Sciatic nerve (tissue), 2 donors: Measurements from ENCODE around the gene RNF213. TPM values are rescaled to one million over a fixed set of nuclear protein-coding genes. Genes with fewer than 3 reads are reported as not detected.
A peak's percentile ranks its signal among the peaks of the same experiment; 100 is the strongest.
"Not testable (repeated sequence)": the region's sequence is repeated elsewhere in the genome, so short reads cannot be mapped to it uniquely, and the experiment has no call there.

Experiments
- ATAC-seq: fragments of 200-7000 bp; cut with Tn5 transposase; one replicate; pipeline ENCODE4 v1.9.1; 2020; ENCODE audit warnings: mild to moderate bottlenecking, moderate library complexity
- DNase-seq: peaks from one replicate; pipeline ENCODE4 v3.0.0-alpha.2; 2020; ENCODE audit warnings: low spot score
- intact Hi-C: fragments of 100-400 bp; cut with DNase I; formaldehyde crosslinking; loops from one replicate; pipeline ENCODE4 v1.14.2; 2022
- total RNA-seq: library from RNA; stranded (reverse); fragmentation: NEBNext Ultra II Directional; extraction: Animal tissue kit (Norgen Biotek cat#: 25700); gene quantifications from one replicate; pipeline ENCODE4 v1.2.1, GENCODE V29; 2021
- donor health status: DM: no; HTN: no; CAD: no.
- donor health status: DM: no; HTN: no; CAD: no.

Gene RNF213
- total RNA-seq, 1 donor from 2014 or later: 178 TPM

- no peak for ATAC-seq
- intact Hi-C loops: no loop called here
- no peak for DNase-seq
These were observed 13.1 kb upstream of the RNF213 start for GRCh38 chr17:80247561-80247960.

DNA sequence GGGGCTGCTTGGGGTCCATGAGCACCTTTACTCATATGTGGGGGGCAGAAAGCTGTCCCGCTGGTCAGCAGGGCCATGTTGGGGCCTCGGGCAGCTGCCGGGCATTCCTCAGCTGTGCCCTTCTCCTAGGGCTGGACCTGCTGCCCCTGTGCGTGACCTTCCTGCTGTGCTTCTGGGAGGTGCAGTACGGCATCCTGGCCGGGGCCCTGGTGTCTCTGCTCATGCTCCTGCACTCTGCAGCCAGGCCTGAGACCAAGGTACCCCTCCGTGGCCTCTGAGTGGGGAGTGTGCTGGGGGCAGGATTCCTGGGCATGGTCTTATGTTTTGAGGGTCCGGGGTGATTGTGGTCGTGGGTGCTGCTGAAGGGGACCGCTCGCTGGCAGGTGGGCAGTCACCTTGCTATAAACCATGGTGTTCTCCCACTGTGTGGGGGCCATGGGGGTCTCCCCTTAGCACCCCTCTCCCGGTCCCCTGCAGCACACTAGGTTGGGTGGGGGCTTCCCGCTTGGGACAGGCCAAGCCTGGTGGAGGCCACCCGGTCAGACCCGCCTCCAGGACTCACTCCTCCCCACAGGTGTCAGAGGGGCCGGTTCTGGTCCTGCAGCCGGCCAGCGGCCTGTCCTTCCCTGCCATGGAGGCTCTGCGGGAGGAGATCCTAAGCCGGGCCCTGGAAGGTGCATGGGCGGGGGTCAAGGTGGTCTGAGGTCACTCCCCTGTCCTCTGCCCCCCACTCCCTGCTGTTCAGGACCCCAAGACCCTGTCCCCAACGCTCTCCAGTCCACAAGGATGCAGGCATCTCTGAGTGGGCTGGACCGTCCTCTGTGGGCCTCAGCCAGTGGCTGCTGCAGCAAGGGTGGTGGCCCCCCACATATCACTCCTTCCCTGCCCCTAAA, 12.4 kb upstream of the RNF213 start:
- ATAC-seq (no peak), DNase-seq (no peak)
- intact Hi-C loops: no loop called here

GRCh38 chr17:80248894-80249710, 11.6 kb upstream of the RNF213 start:
- DNase-seq (no peak), ATAC-seq (no peak)
- intact Hi-C loops: no loop called here

- ATAC-seq: no peak
- no peak for DNase-seq
- intact Hi-C loops: no loop called here
These were observed 8.7 kb upstream of the RNF213 start for GRCh38 chr17:80251966-80252365.

DNA sequence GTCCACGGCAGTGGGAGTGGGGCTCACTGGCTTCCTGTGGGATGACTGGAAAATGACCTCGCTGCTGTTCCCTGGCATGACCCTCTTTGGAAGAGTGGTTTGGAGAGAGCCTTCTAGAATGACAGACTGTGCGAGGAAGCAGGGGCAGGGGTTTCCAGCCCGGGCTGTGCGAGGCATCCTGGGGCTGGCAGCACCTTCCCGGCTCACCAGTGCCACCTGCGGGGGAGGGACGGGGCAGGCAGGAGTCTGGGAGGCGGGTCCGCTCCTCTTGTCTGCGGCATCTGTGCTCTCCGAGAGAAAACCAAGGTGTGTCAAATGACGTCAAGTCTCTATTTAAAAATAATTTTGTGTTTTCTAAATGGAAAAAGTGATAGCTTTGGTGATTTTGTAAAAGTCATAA, 7.8 kb upstream of the RNF213 start:
- no peak for ATAC-seq
- DNase-seq: no peak
- intact Hi-C loops: no loop called here

GRCh38 chr17:80253631-80254395, 6.8 kb upstream of the RNF213 start:
- intact Hi-C loops: no loop called here

GRCh38 chr17:80254396-80255251, 6.0 kb upstream of the RNF213 start:
- no peak for ATAC-seq
- DNase-seq: no peak
- intact Hi-C loops: no loop called here

More at GRCh38 chr17:80253631-80254395, 6.8 kb upstream of the RNF213 start:
- no peak for DNase-seq
- ATAC-seq: no peak

- ATAC-seq (no peak), DNase-seq (no peak)
- intact Hi-C loops: no loop called here
These were observed 4.7 kb upstream of the RNF213 start for GRCh38 chr17:80256034-80256350.

GRCh38 chr17:80257716-80258213, 2.9 kb upstream of the RNF213 start:
- DNase-seq: no peak
- intact Hi-C loops: no loop called here
- no peak for ATAC-seq

GRCh38 chr17:80258296-80258695, 2.4 kb upstream of the RNF213 start:
- DNase-seq, ATAC-seq, intact Hi-C loops: not testable (repeated sequence)

DNA sequence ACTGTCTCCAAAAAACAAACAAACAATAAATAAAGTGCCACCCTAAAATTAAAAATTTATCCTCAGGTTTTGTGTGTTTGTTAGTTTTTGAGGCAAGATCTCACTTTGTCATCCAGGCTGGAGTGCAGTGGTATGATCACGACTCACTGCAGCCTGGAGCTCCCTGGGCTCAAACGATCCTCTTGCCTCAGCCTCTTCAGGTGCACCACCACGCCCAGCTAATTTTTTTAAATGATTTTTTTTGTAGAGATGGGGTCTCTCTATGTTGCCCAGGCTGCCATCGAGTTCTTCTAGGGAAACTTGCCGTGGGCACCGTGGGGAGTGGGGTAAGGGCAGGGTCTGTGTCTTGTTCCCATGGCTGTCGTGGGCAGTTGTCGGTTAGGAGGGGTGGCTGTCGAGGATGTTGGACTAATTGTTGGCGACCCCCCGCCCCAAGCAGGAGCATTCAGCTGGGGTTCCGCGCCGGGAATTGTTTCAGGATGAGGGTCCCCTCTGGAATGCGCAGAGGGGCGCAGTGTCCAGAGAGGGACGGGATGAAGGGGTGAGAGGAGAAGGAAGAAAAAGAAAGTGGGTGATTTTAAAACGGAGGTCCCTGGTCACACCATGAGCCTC, 1.1 kb upstream of the RNF213 start:
- DNase-seq (no peak), ATAC-seq (no peak)
- intact Hi-C loops: no loop called here

DNA sequence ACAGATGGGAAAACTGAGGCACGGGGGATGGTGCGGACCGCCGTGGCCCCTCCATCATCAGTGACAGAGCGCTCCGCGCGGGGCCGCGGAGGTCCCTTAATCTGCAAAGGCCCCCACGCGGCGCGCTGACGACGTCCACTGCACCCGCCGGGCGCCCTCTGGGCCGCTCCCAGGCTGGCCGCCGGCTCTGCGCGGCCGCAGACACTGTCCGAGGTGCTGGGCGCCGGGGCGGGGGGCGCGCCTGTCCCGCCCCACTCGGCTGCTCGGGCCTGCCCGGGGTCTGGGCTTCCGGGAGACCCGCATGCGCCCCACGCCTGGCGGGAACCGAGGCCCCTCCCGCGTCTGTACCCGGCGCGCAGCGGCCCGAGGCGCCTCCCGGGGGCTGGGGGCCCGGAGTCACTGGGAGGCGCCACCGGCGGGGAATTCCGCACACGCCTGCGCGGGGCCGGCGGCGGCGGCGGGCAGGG, 550 bp upstream of the RNF213 start:
- DNase-seq (peak; percentile 82), ATAC-seq (peak; percentile 57)

DNA sequence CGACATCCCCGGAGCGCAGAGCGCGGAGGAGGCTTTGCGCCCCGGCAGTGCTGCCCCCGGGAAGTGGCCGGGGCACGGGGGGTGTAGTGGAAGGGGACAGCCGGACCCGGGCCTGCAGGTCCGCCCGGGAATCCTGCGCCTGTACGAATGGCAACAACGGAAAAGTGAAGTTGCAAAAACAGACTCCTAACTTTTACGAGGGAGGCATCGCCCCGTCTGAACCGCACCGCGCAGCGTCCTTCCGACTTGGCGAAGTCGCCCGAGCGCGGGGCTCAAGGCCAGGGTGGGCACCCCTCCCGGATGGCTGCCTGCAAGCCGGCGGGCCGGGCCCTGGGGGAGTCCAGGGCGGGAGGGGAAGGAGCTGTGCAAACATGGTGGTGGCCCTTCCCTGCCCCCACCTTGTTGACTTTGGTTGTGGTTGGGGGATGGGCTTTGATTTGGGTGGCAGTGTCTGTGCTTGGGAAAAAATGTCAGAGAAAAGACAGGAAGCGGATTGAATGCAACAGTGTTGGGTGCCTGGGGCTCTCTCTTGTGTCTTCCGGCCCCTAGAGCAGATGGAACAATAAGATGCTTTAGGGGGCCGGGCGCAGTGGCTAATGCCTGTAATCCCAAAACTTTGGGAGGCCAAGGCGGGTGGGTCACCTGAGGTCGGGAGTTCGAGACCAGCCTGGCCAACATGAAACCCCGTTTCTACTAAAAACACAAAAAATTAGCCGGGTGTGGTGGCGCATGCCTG, 675 bp downstream of the RNF213 start:
- peak; percentile 78 for DNase-seq
- intact Hi-C loops: no loop called here
- ATAC-seq: peak; percentile 50

More for the DNA sequence above, 550 bp upstream of the RNF213 start:
- intact Hi-C loops: no loop called here

DNA sequence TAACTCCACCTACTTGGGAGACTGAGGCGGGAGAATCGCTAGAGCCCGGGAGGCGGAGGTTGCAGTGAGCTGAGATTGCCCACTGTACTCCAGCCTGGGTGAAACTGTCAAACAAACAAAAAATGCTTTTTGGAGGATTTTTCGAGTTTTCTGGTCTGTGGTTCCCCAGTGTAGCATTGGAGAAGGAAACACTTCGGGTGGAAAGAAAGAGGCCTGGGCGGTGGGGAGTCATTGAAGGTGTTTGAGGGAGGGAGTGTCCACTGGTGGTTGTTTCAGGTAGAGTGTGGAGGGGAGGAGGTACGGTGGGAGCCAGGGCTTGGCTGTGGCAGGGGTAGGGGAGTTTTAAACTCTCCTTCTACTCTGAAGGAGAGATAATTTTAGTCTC, 1.2 kb downstream of the RNF213 start:
- intact Hi-C loops: no loop called here
- ATAC-seq (no peak), DNase-seq (no peak)

DNA sequence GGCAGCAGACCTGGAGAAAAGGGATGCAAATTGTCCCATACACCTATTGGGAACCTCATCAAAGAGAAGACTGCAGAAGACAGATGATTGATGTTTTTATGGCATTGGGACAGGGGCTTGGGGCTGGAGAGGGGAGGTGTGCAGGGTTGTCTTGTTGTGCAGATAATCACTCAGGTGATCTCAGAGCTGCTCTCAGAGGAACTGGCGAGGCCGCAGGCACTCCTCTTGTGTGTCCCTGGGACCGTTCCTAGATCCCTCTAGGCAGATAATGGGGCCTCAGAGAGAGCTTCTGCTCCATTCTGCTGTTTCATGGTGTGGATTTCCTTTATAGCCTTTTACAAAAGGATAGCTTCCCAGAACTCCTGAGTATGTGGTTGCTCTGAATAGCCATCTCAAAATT, 1.6 kb downstream of the RNF213 start:
- ATAC-seq (no peak), DNase-seq (no peak)
- intact Hi-C loops: no loop called here

DNA sequence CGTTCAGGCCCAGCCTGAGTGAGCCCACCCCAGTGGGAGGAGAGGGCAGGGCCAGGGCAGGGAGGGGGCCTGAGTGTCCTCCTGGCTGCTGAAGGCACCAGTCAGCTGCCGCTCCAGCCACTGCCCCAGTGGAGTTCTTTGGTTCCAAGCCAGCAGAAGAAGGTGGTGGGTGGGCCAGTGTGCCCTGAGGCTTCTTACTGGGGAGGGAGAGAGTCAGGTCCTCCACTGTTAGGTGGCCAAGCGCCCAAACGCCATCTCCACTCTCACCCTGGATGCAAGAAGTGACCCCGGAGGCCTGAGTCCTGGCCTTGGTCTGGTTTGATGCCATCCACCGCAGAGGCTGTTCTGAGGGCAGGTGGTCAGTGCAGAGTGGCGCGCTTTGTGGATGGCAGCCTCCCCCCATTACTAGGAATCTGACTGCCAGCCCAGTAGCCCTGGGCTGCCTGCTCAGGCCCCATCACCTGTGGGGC, 2.2 kb downstream of the RNF213 start:
- DNase-seq (no peak), ATAC-seq (peak; percentile 4)
- intact Hi-C loops: no loop called here
